Prostate gland (tissue), 2 donors: ENCODE data around the gene VPS18. TPM values are rescaled to one million over a fixed set of nuclear protein-coding genes. Genes with fewer than 3 reads are reported as not detected.

ENCODE experiments used
- DNase-seq: peaks from one replicate; pipeline ENCODE4 v3.0.0-alpha.2; 2019; ENCODE audit warnings: low spot score
- H3K27ac ChIP-seq, 2 donors: fragments of 200-600 bp; sonication (generic); 2 replicates each; pipeline ENCODE4 v1.5.1; 2017 to 2019
- H3K27me3 ChIP-seq: fragments of 200-600 bp; sonication (generic); replicated peaks from 2 replicates; pipeline ENCODE4 v1.5.1; 2019; ENCODE audit not compliant: insufficient read depth
- H3K36me3 ChIP-seq, 2 donors: fragments of 200-600 bp; sonication (generic); 1 replicate in 1 of 2; 2 replicates in 1 of 2; pipeline versions ENCODE4 v1.5.1 to v1.8.1; 2017 to 2019
- H3K4me1 ChIP-seq: fragments of 200-600 bp; sonication (generic); replicated peaks from 2 replicates; pipeline ENCODE4 v1.5.1; 2019
- H3K4me3 ChIP-seq, 2 donors: fragments of 200-600 bp; sonication (generic); 2 replicates each; pipeline ENCODE4 v1.5.1; 2017 to 2019
- H3K9me3 ChIP-seq: fragments of 200-600 bp; sonication (generic); 2 replicates; pipeline ENCODE4 v1.5.1; 2017
- POLR2A ChIP-seq: fragments of 450-650 bp; IDR thresholded peaks from one replicate; pipeline ENCODE4 v1.6.1; 2016; ENCODE audit warnings: antibody characterized with exemption, mild to moderate bottlenecking
- POLR2AphosphoS5 ChIP-seq: sonication (generic); formaldehyde crosslinking; IDR thresholded peaks from one replicate; pipeline ENCODE4 v1.6.1; 2017; ENCODE audit warnings: antibody characterized with exemption
- WGBS: methylation state at CpG from one replicate; pipeline ENCODE4 v1.1.5; 2018; 5-methylcytosine and 5-hydroxymethylcytosine counted together
- intact Hi-C: fragments of 100-400 bp; cut with DNase I; formaldehyde crosslinking; loops from one replicate; pipeline ENCODE4 v1.14.2; 2022
- total RNA-seq, 2 donors: library from RNA; depleted of rRNA; stranded (reverse); fragments of >200 nt; gene quantifications; one replicate each; pipeline ENCODE4 v1.1.0, GENCODE V29; 2016
- TF ChIP-seq, protein P1 (sequence below), 4 experiments: fragments of 200-600 bp in 2 of 4; fragments of 450-650 bp in 2 of 4; sonication (generic) in 2 of 4; IDR thresholded peaks; 1 replicate in 3 of 4; 2 replicates in 1 of 4; pipeline ENCODE4 v1.5.1; 2016 to 2019; ENCODE audit warnings: antibody characterized with exemption in 4 of 4, mild to moderate bottlenecking in 2 of 4, moderate library complexity in 2 of 4

The VPS18 gene
- total RNA-seq, 2 donors from 2014 or later: 32.4 to 39.0 TPM

- no peak overlapping the region for H3K27ac ChIP-seq
- 7% methylated on average over 24 of the region's 24 CpGs for WGBS
- intact Hi-C loops: no loop called here
- no peaks in the 10 kb centered on the region for H3K9me3 ChIP-seq
- H3K36me3 ChIP-seq: no peaks in the 10 kb centered on the region
- TF ChIP-seq POLR2A (no peak), POLR2AphosphoS5 (no peak)
- TF ChIP-seq, protein P1, sequence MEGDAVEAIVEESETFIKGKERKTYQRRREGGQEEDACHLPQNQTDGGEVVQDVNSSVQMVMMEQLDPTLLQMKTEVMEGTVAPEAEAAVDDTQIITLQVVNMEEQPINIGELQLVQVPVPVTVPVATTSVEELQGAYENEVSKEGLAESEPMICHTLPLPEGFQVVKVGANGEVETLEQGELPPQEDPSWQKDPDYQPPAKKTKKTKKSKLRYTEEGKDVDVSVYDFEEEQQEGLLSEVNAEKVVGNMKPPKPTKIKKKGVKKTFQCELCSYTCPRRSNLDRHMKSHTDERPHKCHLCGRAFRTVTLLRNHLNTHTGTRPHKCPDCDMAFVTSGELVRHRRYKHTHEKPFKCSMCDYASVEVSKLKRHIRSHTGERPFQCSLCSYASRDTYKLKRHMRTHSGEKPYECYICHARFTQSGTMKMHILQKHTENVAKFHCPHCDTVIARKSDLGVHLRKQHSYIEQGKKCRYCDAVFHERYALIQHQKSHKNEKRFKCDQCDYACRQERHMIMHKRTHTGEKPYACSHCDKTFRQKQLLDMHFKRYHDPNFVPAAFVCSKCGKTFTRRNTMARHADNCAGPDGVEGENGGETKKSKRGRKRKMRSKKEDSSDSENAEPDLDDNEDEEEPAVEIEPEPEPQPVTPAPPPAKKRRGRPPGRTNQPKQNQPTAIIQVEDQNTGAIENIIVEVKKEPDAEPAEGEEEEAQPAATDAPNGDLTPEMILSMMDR (IDR thresholded peaks at IDR 0.05): no peak
- H3K4me1 ChIP-seq: peaks cover 26% of the 10 kb centered on the region
- DNase-seq: no peak
- H3K27me3 ChIP-seq: peaks cover 15% of the 10 kb centered on the region
- H3K4me3 ChIP-seq: peak overlapping the region; percentile 33 to 35
Observed at GRCh38 chr15:40927495-40927872, 33.2 kb downstream of the VPS18 start.

DNA sequence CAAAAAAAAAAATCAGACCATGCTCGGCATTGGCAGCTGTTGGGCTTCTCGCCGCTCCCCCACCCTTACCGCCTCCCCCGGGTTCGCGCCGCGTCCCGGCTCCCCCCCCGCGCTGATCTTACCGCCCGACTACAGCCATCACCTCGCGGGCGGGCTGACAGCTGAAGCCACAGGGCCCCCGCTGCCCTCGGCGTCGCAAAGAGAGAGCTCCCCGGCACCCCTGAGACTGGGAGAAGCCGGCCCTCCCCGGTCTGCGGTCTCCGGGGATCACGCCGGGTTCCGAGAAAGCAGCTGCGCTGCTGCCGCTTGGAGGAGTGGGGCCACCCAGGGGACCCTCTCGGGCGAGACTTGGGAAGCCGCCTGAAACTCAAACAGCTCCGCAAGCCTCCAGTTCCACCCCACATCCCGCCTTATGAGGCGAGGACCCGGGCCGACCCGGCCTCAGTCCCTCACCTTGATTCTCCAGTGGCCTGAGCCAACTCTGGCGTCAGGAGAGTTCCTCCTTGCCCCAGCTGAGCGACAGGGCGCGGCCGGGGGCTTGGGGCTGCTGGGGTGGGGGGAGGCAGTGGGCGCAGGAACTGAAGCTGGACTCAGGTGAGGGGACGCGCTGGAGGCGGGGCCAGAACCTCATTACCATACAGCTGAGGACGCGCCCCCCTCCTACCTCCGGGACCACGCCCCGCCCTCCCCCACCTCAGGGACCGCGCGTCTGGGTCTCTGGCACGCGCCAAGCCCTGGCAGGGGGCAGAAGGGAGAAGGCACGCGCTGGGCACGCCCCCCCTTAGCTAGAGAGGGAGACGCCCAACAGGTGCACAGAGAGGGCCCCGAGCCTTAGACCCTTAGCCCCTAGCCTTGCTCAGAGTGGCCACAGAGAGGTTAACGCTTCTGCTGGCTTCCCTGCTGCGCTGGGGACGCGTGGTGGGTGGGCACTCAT, 33.9 kb downstream of the VPS18 start:
- H3K9me3 ChIP-seq: no peaks in the 10 kb centered on the region
- DNase-seq: no peak
- intact Hi-C loops: no loop called here
- WGBS: under 1% methylated on average over 60 of the region's 68 CpGs
- peak overlapping the region; percentile 33 to 35 for H3K4me3 ChIP-seq
- no peak overlapping the region for H3K27ac ChIP-seq
- H3K27me3 ChIP-seq: peaks cover 15% of the 10 kb centered on the region
- peaks cover 26% of the 10 kb centered on the region for H3K4me1 ChIP-seq
- no peaks in the 10 kb centered on the region for H3K36me3 ChIP-seq
- TF ChIP-seq, protein P1 (IDR thresholded peaks at IDR 0.05): no peak
- TF ChIP-seq POLR2A (no peak), POLR2AphosphoS5 (no peak)

DNA sequence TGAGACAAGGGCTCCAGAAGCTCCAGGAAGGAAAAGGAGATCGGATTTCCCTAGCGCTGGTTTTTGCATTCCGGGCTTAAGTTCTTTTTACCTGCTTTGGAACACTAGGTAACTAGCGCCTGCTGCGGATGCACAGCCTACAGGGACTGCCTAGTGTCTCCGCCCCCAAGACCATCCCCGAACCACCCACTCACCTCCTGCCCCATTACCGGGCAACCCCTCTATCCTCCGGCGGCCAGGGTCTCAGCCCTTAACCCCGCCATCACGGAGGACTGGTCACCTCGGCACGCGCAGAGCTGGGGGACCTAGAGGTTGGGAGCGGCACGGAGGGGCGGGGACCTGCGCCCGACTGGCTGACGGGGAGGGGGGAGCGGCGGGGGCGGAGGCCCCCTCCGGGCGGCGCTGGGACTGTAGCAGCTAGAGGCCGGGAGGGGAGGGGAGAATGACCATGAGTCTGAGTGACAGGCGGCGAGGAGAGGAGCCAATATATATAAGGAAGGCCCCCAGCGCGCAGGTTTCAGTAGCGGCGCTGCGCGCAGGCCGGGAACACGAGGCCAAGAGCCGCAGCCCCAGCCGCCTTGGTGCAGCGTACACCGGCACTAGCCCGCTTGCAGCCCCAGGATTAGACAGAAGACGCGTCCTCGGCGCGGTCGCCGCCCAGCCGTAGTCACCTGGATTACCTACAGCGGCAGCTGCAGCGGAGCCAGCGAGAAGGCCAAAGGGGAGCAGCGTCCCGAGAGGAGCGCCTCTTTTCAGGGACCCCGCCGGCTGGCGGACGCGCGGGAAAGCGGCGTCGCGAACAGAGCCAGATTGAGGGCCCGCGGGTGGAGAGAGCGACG, 34.8 kb downstream of the VPS18 start, which contains the start of gene DLL4:
DLL4 (plus strand) TSS at position 520 of the 839 bp plus-strand sequence. CDS start 329 bp downstream, outside the sequence.
- peak; percentile 55 for DNase-seq
- peaks cover 26% of the 10 kb centered on the region for H3K4me1 ChIP-seq
- peak within 1 kb of the TSS in 1 of 2 donors; percentile 22 for H3K27ac ChIP-seq
- WGBS: under 1% methylated on average over 46 of the region's 71 CpGs
- H3K36me3 ChIP-seq: no peaks in the 10 kb centered on the region
- TF ChIP-seq POLR2A (no peak), POLR2AphosphoS5 (peak; percentile 31)
- TF ChIP-seq, protein P1 (IDR thresholded peaks at IDR 0.05): peak in 1 of 4 experiments; percentile 23
- intact Hi-C loops: no loop called here
- peaks cover 15% of the 10 kb centered on the region for H3K27me3 ChIP-seq
- H3K9me3 ChIP-seq: no peaks in the 10 kb centered on the region
- peak within 1 kb of the TSS; percentile 33 to 35 for H3K4me3 ChIP-seq

- Histone ChIP-seq H3K36me3 (no peaks in the 10 kb centered on the region), H3K4me1 (peaks cover 26% of the 10 kb centered on the region), H3K27ac (peak overlapping the region in 1 of 2 donors; percentile 22), H3K27me3 (peaks cover 15% of the 10 kb centered on the region), H3K9me3 (no peaks in the 10 kb centered on the region), H3K4me3 (peak overlapping the region; percentile 33 to 35)
- TF ChIP-seq POLR2A: no peak
- intact Hi-C loops: no loop called here
- DNase-seq: peak; percentile 39
- 1% methylated on average over 35 of the region's 56 CpGs for WGBS
Observed at GRCh38 chr15:40929660-40930429, 35.6 kb downstream of the VPS18 start.
